Ishikawa (cell line): ENCODE data around the gene ZSCAN16.

Source experiments
- CEBPB ChIP-seq: IDR thresholded peaks from 2 replicates; pipeline ENCODE4 v1.6.1; 2012
- CREB1 ChIP-seq: IDR thresholded peaks from 2 replicates; pipeline ENCODE4 v1.6.1; 2012; ENCODE audit warnings: low read depth
- EGR1 ChIP-seq: IDR thresholded peaks from 2 replicates; pipeline ENCODE4 v1.6.1; 2012
- EP300 ChIP-seq: IDR thresholded peaks from 2 replicates; pipeline ENCODE4 v1.6.1; 2012; ENCODE audit warnings: borderline replicate concordance
- FOXM1 ChIP-seq: IDR thresholded peaks from 2 replicates; pipeline ENCODE4 v1.6.1; 2012; ENCODE audit warnings: low read depth, borderline replicate concordance
- MAX ChIP-seq: IDR thresholded peaks from 2 replicates; pipeline ENCODE4 v1.6.1; 2012
- NFIC ChIP-seq: IDR thresholded peaks from 2 replicates; pipeline ENCODE4 v1.6.1; 2012
- RAD21 ChIP-seq: IDR thresholded peaks from 2 replicates; pipeline ENCODE4 v1.6.1; 2012; ENCODE audit warnings: low read depth
- REST ChIP-seq: IDR thresholded peaks from 2 replicates; pipeline ENCODE4 v1.6.1; 2012; ENCODE audit warnings: low read depth, mild to moderate bottlenecking
- TAF1 ChIP-seq: IDR thresholded peaks from 2 replicates; pipeline ENCODE4 v1.6.1; 2012; ENCODE audit warnings: low read depth, mild to moderate bottlenecking
- TCF12 ChIP-seq: IDR thresholded peaks from 2 replicates; pipeline ENCODE4 v1.6.1; 2012; ENCODE audit warnings: low read depth
- TEAD4 ChIP-seq: IDR thresholded peaks from 2 replicates; pipeline ENCODE4 v1.6.1; 2012
- USF1 ChIP-seq: IDR thresholded peaks from 2 replicates; pipeline ENCODE4 v1.6.1; 2012
- YY1 ChIP-seq: IDR thresholded peaks from 2 replicates; pipeline ENCODE4 v1.6.1; 2012; ENCODE audit warnings: low read depth
- ZBTB7A ChIP-seq: IDR thresholded peaks from 2 replicates; pipeline ENCODE4 v1.6.1; 2012; ENCODE audit warnings: low read depth

The ZSCAN16 gene

GRCh38 chr6:28118217-28118616, 6.2 kb upstream of the ZSCAN16 start:
- no peak for TF ChIP-seq EP300
- TF ChIP-seq CREB1 = no peak

GRCh38 chr6:28121876-28122275, 2.5 kb upstream of the ZSCAN16 start:
- no peak for TF ChIP-seq TCF12
- no peak for TF ChIP-seq FOXM1
- no peak for TF ChIP-seq EP300
- TF ChIP-seq TEAD4 = no peak
- no peak for TF ChIP-seq CREB1
- TF ChIP-seq RAD21 = no peak
- no peak for TF ChIP-seq NFIC
- TF ChIP-seq YY1 = no peak
- TF ChIP-seq EGR1 = no peak
- TF ChIP-seq REST = no peak
- no peak for TF ChIP-seq ZBTB7A
- TF ChIP-seq MAX = no peak
- no peak for TF ChIP-seq CEBPB
- TF ChIP-seq USF1 = no peak
- TF ChIP-seq TAF1 = no peak

- TF ChIP-seq USF1 (no peak), TEAD4 (no peak), EP300 (no peak), NFIC (no peak), FOXM1 (no peak), TCF12 (no peak), EGR1 (no peak), CEBPB (no peak), TAF1 (no peak), YY1 (no peak), REST (no peak), RAD21 (no peak), MAX (no peak), CREB1 (no peak)
Measured at GRCh38 chr6:28124971-28125353, 553 bp downstream of the ZSCAN16 start.

- no peak for TF ChIP-seq RAD21
Measured at GRCh38 chr6:28125401-28125800, 992 bp downstream of the ZSCAN16 start.

- TF ChIP-seq RAD21 = peak; percentile 28; the same call in 1 of the 2 replicates
- TF ChIP-seq CEBPB = no peak
- no peak for TF ChIP-seq ZBTB7A
Measured at GRCh38 chr6:28134015-28134414, 9.6 kb downstream of the ZSCAN16 start.

GRCh38 chr6:28134716-28135115, 10.3 kb downstream of the ZSCAN16 start:
- no peak for TF ChIP-seq CREB1
- no peak for TF ChIP-seq USF1
- no peak for TF ChIP-seq YY1
- no peak for TF ChIP-seq RAD21
- no peak for TF ChIP-seq MAX
- TF ChIP-seq TAF1 = no peak
- TF ChIP-seq NFIC = no peak
- no peak for TF ChIP-seq REST
- TF ChIP-seq TEAD4 = no peak
- no peak for TF ChIP-seq EGR1
- no peak for TF ChIP-seq TCF12
- TF ChIP-seq EP300 = no peak
- no peak for TF ChIP-seq FOXM1
- TF ChIP-seq ZBTB7A = no peak
- no peak for TF ChIP-seq CEBPB
